ENCODE measurements around the gene RBM41.
A peak's percentile ranks its signal among the peaks of the same experiment; 100 is the strongest.
"Not testable (repeated sequence)": the region's sequence is repeated elsewhere in the genome, so short reads cannot be mapped to it uniquely, and the experiment has no call there.

RBM41 gene

DNA sequence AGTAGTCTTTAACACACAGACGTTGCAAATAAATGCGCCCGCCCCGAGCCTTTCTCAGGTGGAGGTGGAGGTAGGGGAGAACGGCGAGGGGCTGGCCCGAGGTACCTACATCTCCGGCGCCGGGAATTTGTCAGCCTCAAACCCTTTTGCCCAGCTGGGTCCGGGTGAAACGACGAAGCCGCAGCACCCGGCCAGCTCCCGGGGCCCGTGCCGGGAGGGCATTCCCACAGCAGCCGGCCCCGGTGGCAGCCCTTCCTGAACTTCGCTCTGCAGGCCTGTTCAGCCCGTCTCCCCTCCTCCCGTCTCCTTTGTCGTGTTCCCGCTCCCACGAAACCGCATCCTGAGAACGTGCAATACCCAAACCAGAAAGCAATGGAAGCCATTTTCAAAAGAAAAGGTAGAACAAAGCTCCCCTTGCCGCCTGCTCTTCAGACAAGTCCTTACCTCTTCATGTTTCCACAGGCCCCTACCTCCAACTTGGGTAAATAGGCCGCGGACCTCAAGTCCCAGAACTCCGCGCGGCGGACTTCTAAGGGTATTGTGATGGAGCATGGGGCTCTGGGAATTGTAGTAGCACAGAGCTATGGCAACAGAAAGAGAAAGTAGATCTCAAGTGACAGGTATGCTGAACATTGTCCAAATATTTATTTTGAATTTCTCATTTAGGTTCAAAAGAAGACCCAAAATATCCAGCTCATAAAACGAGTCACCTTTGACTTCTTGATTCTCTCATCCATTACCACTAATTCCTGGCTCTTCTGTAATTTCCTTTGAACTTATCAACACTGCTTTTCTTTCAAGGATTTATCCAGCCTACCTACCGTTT is at the start of gene RBM41:
Gene RBM41 (minus strand): TSS at position 501 of the 826 bp plus-strand sequence. CDS start 49 bp downstream, at position 452.
- DNase-seq: peak; percentile 60

DNA sequence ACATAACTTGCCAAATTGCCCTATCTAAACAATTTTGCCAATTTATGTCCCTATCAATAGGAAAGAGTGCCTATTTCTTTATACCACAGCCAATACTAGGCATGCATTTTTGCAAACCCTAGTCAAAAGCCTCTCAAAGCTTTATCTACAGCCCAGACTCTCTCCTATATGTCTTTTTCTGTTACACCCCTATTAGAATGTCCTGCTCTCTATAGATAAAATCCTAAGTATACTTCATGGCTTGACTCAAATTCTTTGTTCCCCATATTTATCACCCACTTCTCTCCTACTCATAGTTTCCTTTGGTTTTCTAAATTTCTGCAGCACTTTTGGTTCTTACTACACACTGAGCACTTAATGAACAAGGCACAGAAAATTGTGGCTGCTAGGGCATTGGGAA is 49.6 kb upstream of the RBM41 start:
- no peak for DNase-seq

DNA sequence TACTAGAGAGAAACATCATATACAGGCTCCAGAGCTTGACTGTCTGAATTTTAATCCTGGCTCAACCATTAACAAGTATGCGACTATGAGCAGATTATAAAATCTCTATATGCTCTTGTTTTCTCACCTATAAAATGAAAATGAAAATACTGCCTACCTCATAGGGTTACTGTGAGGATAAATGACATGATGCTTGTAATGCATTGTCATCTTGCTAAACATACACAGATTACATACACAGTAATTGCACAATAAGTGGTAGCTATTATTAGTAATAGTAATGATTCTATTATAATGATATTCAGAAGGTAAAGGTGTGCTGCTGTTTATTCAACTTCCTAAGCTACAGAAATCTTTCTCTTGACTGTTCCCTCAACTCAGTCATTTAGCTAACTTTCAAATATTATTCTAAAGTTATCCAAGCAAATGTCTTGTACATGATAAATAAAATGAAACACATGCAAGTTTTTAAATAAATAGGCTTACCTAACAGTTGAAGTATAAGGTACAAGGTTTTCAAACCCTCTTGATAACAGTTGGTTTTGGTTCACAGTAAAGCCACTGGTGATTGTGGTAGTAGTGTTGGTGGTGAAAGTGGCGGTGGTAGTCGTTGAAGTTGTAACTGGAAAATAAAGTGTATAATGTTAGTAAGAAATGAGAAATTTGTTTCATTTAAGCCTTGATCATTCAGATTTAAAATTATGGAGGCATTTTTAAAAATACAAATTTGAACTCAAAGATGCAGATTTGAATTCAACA is 48.7 kb upstream of the RBM41 start:
- DNase-seq: no peak

DNA sequence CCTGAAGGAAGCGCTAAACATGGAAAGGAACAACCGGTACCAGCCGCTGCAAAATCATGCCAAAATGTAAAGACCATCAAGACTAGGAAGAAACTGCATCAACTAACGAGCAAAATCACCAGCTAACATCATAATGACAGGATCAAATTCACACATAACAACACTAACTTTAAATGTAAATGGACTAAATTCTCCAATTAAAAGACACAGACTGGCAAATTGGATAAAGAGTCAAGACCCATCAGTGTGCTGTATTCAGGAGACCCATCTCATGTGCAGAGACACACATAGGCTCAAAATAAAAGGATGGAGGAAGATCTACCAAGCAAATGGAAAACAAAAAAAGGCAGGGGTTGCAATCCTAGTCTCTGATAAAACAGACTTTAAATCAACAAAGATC is 39.0 kb upstream of the RBM41 start:
- DNase-seq: not testable (repeated sequence)

DNA sequence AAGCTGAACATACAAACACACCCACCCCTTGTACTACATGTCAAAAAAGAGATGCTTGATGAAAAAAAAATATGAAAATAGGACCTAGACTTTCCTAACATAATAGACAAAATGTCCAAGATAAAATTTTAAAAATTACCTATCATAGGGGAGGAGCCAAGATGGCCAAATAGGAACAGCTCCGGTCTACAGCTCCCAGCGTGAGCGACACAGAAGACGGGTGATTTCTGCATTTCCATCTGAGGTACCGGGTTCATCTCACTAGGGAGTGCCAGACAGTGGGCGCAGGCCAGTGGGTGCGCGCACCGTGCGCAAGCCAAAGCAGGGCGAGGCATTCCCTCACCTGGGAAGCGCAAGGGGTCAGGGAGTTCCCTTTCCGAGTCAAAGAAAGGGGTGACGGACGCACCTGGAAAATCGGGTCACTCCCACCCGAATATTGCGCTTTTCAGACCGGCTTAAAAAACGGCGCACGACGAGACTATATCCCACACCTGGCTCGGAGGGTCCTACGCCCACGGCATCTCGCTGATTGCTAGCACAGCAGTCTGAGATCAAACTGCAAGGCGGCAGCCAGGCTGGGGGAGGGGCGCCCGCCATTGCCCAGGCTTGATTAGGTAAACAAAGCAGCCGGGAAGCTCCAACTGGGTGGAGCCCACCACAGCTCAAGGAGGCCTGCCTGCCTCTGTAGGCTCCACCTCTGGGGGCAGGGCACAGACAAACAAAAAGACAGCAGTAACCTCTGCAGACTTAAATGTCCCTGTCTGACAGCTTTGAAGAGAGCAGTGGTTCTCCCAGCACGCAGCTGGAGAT is 37.2 kb upstream of the RBM41 start:
- DNase-seq: not testable (repeated sequence)

DNA sequence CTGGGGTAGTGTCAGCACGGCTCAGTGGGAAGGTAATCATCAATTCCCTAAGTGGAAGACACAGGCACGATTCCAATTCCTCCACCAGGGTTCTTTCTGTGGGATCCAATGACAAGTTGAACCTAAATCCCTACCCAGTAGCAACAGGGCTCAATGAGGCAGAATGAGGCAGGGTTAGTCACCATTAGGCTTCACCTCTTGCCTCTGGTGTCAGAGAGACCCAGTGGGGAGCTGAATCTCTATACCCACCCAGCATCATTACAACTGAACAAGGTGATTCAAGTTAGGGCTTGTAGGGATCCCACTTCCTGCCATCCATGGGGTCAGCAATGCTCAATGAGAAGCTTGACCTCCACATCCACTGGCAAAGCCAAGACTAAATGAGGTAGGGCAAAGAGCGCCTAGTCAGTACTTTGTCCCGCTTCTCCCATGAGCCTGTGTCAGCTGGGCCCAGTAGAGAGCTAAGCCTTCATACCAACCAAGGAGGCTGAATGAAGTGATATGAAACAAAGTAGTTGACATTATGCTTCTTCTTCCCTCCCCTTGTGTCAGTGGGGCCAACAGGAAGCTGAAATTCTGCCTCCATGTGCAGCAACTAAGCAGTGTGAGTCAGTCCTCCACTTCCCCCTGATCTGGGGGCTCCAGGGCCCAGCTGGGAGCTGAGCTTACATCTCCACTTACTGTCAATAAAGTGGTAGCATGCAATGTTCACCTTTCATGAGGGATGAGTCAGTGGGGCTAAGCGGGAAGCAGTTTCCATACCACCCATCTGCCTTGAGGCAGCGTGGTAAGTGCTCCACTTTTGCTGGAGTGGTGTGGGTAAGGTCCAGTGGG is 36.4 kb upstream of the RBM41 start:
- DNase-seq: peak; percentile 63

DNA sequence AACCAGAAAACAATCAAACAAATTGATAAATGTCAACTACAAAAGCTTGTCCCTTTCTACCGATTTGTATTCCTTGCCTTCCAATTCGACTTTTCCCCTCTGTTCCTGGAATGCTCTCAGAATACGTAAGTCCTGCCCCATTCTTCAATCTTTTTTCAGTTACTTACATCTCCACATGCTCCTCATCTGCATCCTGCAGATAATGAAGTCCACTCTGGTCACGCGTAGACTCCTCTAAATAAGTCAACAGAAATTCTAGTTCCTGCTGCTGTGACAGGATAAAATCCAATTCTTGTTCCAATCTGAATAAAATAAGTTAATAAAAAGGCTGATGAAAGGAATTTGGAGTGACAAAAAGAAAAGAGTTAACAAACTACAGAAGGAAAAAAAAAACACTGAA is 34.4 kb upstream of the RBM41 start:
- no peak for DNase-seq

DNA sequence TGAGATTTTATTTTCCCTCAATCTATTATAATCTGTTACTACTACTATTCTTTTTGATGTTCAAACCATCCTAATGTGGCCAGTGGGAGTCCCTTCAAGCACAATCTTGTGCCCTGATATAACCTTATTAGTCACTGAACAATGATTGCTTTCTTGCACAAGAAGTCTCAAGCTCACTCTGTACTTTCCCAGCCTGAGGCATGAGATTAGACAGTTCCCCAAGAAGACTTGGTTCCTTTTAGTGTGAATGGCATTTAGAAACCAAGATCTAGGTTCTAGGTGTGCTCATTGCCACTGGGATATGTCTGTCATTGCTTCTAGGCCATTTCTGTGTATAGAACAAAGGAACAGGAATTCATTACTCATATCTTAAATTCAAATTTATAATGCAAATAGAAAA is 28.0 kb upstream of the RBM41 start:
- DNase-seq: peak; percentile 0

DNA sequence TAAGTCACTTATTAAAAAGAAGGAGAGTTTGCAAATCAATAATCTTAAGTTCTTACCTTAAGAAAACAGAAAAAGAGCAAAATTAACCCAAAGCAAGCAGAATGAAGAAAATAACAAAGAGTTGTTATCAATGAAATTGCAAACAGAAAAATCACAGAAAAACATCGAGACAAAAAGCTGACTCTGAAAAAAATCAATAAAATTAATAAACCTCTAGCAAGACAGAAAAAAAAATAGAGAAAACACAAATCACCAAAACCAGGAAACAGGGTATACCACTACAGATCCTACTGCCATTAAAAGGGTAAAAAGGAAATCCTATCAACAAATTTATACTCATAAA is 17.3 kb upstream of the RBM41 start:
- DNase-seq: no peak

DNA sequence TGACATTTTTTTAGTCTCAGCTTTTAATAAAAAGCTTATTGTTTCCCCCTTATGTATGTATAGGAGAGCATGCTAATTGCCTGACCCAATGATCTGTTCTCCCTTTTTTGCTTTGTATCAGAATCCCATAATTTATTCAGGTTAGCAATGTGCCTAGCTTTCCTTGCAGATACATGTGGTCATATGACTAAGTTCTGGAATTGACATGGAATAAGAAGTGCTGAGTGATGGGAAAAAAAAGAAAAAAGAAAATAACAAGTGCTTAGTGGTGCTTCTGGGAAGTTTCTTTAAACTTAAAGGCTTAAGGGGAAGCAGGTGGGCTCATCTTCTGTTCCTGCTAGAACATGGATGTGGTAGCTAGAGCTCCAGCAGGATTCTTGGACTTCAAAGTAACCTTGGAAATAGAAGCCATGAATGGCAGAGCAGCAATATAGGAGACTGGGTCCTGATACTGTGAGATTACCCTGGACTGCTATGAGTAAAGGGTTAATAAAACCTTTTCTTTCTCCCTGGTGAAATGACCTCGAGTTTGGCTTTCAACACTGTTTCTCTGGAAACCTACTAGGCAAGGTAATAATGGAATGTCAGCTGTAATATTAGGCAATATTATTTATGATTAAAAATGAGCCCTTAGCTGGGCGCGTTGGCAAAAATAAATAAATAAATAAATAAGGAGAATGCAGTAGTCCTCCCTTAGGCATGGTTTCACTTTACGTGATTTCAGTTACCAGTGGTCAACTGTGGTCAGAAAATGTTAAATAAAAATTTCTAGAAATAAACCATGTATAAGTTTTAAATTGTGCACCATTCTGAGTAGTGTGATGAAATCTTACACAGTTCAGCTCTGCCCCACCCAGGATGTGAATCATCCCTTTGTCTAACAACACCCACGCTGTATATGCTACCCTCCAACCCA is 16.7 kb upstream of the RBM41 start:
- peak; percentile 56 for DNase-seq

DNA sequence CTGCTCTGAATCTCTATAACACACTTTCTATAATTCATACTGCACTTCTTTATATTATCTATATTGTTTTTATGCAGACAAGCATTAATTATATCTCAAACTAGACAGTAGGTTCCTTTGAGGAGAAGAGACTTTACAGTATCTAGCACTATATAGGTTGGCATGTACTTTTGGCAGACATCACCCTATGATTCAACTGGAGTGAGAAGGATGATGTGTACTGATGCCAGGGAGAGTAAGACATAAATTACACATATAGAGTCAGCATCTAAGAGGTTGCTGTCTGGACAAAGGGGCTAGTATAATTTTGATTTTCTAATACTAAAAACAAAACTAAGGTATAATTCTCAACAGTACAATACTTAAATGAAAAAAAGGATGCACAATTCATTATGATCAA is 5.1 kb upstream of the RBM41 start:
- no peak for DNase-seq

DNA sequence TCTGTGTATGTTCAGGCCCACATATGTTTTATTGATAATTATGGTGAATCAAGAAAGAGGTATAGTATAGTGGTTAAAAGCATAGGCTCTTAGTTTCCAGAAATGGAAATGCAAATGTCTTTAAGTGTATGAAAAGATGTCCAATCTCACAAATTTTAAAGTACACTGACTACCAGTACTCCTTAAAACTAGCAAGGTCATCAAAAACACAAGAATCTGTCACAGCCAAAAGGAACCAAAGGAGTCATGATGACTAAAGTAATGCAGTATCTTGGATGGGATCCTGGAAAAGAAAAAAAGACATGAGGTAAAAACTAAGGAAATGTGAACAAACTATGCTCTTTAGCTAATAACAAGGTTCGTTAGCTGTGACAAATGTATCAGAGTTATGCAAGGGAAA is 661 bp upstream of the RBM41 start:
- DNase-seq: no peak

DNA sequence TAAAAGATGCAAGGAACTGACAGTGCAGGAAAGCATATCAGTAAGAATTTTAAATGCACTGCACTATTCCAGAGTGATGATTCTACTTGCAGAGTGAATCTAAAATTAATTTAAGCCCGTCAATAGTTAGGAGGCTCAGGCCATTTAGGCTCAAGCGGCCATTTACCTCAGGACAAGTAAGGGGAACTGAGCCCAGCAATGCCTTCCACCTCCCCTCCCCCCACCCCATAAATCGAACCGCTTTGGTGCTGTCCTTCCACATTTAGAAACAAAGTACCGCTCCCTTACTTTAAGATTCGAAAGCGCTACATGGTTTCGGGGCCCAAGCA is 665 bp downstream of the RBM41 start:
- peak; percentile 11 for DNase-seq

DNA sequence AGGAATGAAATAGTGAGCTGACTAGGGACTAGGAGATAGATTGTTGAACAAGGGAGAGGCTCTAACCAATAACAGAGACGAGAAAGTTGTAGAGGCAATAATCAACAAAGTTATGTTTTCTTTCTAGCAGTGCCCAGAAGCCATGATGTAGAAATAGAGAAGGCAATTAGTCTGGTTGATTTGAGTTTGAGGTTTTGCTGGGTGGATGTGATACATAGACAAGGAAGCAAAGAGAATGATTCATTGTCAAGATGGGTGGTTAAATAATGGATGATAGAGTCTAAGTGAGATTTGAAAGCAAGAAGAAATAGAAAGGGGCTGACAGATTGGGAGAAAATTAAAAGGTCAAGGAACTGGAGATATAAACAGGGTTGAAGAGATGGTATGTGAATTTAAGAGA is 11.2 kb downstream of the RBM41 start:
- DNase-seq: peak; percentile 1

DNA sequence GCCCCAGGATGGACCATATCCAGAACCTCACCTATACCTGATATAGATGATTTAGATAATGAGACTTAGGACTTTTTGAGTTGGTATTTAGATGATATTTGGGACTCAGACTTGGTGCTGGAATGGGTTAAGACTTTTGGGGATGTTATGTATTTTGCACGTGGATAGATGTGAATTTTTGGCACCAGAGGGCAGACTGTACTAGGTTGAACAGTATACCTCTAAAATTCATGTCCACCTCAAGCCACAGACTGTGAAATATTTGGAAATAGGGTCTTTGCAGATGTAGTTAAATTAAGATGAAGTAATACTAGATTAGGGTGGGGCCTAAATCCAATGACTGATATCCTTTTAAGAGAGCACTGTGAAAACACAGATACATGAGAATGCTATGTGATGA is 15.6 kb downstream of the RBM41 start:
- DNase-seq: no peak

DNA sequence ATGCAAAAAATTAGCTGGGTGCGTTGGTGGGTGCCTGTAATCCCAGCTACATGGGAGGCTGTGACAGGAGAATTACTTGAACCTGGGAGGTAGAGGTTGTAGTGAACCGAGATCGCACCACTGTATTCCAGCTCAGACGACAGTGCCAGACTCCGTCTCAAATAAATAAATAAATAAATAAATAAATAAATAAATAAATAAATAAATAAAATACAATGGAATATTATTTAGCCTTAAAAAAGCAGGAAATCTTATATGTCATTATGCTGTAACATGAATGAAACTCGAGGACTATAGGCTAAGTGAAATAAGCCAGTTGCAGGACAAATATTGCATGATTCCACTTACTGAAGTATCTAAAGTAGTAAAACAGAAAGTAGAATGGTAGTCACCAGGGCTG is 42.5 kb downstream of the RBM41 start:
- no peak for DNase-seq

DNA sequence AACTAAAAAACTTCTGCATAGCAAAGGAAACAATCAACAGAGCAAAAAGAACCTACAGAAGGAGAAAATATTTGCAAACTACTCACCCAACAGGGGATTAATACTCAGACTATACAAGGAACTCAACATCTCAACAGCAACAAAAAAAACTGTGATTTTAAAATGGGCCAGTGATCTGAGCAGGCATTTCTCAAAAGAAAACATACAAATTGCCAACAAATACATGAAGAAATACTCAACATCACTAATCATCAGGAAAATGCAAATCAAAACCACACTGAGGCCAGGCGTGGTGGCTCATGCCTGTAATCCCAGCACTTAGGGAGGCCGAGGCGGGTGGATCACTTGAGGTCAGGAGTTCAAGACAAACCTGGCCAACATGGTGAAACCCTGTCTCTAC is 60.9 kb downstream of the RBM41 start:
- DNase-seq: not testable (repeated sequence)

DNA sequence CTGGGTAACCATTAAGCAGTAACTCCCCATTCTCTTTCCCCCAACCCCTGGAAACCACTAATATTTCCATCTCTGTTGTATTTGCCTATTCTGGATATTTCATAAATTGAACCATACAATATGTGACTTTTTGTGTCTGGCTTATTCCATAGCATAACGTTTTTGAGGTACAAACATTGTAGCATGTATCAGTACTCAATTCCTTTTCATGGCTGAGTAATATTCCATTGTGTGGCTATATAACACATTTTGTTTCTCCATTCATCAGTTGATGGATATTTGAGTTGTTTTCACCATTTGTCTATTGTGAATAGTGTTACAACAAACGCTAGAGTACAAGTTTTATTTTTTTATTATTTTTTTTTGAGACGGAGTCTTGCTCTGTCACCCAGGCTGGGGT is 63.6 kb downstream of the RBM41 start:
- DNase-seq: no peak

DNA sequence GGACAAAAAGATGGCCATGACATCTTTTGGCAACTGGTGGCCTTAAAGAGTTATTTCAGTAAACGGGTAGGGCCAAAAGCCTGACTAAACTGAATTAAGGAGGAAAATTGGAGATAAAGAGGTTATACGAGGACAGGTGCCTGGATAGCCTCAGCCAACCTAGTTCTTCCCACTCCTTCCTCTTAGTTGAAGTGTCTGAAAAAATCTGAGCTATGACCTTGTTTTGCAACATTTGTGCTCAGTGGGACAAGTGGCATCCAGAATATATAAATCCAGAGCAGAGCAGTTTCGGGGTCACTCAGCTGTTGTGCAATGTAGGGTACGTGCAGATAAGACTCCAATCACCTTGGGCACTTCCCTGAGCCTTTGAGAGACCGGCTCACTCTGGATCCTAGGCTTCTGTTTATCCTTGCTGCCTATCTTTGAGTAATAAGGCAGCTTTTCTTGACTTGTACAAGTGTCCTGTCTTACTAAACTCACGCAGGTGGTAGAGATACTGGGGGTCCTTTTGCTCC is 68.4 kb downstream of the RBM41 start:
- no peak for DNase-seq

DNA sequence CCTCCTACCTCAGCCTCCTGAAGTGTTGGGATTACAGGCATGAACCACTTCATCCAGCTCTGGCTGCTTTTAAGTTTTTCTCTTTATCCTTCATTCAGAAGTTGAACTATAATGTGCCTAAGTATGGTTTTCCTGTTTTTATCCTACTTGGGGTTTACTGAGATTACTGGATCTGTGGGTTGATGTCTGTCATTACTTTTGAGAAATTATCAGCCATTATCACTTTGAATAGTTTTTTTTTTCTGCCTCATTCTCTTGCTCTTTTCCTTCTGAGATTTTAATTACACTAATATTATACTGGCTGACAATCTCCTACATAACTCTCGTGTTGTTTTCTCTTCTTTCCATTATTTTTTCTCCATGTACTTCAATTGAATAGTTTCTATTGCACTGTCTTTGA is 71.0 kb downstream of the RBM41 start:
- DNase-seq: no peak

DNA sequence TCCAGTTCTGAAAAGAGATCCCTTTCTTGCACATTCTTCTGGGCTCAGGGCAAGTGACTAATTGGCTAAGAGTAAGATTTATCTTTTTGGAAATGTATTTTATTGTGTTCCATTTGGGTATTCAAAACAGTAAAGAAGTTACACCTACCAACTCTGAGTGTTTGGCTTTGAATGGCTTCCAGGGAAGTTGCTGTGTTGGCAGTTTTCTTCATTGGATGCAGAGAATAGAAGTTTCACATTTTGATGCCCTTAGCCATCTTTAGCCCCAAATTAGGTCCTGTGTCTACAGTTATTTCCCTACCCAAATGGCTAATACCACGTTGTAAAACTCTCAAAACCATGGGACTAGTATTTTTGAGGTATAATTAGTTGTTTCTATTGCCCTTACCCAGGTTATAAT is 88.9 kb downstream of the RBM41 start:
- DNase-seq: no peak

DNA sequence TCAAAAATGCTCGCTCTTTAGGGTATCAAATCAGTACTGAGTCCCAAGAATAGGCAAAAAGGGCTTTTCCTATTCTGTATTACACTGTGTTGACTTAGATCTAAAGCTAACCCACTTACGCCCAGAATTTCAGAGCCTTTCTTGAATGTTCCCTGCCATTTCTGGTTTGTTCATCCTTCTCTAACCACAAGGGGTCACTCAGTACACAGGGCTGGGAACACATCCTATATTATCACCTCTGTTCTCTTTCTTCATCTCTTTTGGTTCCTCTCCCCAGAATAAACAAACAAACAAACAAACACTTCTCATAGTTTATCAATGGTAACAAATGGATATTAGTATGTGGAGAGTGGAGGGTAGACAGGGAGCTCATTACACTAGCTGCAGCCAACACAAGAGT is 93.1 kb downstream of the RBM41 start:
- no peak for DNase-seq

Measured in MV-4-11 (cell line).